ENCODE measurements around the gene METTL27. TPM values are rescaled to one million over a fixed set of nuclear protein-coding genes. Genes with fewer than 3 reads are reported as not detected.

The METTL27 gene
- total RNA-seq, 1 experiment from 2014 or later, result 4.3 TPM

DNA sequence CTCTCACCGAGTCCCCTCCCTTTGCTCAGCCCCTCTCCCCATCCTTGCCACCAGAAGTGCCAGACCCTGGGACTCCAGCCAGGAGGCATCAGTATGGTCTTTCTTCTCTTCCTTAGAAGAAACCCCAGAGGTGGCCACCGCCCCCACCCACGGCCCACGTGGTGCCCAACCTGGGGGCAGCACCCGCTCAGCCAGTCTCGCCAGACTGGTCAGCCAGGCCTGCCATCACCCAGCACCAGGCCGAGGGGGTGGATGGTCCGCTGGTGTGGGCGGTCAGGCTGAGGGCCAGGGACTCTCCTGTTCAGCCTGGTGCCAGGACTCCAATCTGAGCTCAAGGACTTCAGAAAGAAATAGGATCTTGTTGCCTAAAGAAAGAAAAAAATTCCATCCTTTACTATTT, 17.3 kb downstream of the METTL27 start:
- no peak for DNase-seq (ENCODE audit: low spot score)
- POLR2A ChIA-PET, result interaction anchor here (3.4 kb wide), 1 partner anchor 17 kb away, joined by 11 read pairs; the partner anchor contains the start of gene METTL27
- CTCF ChIA-PET, result interaction anchor here (0.7 to 4.1 kb wide), 6 partner anchors 9 to 240 kb away, joined by 3 to 27 read pairs (median 3); no protein-coding TSS in a partner anchor
- H3K27me3 Mint-ChIP-seq (ENCODE audit: low read depth), result peaks cover 8% of the 10 kb centered on the region
- ATAC-seq, result no peak
- H3K27ac Mint-ChIP-seq, result no peak overlapping the region
- no peaks in the 10 kb centered on the region for H3K36me3 Mint-ChIP-seq
- TF ChIP-seq ETV6 (CRISPR knock-in tag; IDR thresholded peaks at IDR 0.05) (no peak), SMAD4 (CRISPR knock-in tag; IDR thresholded peaks at IDR 0.05) (no peak), ZNF396 (CRISPR knock-in tag; IDR thresholded peaks at IDR 0.05; ENCODE audit: borderline replicate concordance) (no peak), ESRRA (CRISPR knock-in tag; IDR thresholded peaks at IDR 0.05; ENCODE audit: borderline replicate concordance) (no peak), FOXK1 (CRISPR knock-in tag; IDR thresholded peaks at IDR 0.05) (no peak), ZNF416 (CRISPR knock-in tag; IDR thresholded peaks at IDR 0.05) (no peak), ZNF232 (CRISPR knock-in tag; IDR thresholded peaks at IDR 0.05) (no peak), JAZF1 (CRISPR knock-in tag; IDR thresholded peaks at IDR 0.05) (no peak), NR1H2 (CRISPR knock-in tag; IDR thresholded peaks at IDR 0.05) (no peak), CREB1 (CRISPR knock-in tag; IDR thresholded peaks at IDR 0.05) (no peak), OVOL2 (CRISPR knock-in tag; IDR thresholded peaks at IDR 0.05; ENCODE audit: borderline replicate concordance) (no peak), FOXJ3 (CRISPR knock-in tag; IDR thresholded peaks at IDR 0.05; ENCODE audit: borderline replicate concordance) (no peak), PRRX2 (CRISPR knock-in tag; IDR thresholded peaks at IDR 0.05) (no peak), NFATC4 (CRISPR knock-in tag; IDR thresholded peaks at IDR 0.05) (no peak), TP53 (CRISPR knock-in tag; IDR thresholded peaks at IDR 0.05) (no peak)
- TF ChIP-seq, protein P1, sequence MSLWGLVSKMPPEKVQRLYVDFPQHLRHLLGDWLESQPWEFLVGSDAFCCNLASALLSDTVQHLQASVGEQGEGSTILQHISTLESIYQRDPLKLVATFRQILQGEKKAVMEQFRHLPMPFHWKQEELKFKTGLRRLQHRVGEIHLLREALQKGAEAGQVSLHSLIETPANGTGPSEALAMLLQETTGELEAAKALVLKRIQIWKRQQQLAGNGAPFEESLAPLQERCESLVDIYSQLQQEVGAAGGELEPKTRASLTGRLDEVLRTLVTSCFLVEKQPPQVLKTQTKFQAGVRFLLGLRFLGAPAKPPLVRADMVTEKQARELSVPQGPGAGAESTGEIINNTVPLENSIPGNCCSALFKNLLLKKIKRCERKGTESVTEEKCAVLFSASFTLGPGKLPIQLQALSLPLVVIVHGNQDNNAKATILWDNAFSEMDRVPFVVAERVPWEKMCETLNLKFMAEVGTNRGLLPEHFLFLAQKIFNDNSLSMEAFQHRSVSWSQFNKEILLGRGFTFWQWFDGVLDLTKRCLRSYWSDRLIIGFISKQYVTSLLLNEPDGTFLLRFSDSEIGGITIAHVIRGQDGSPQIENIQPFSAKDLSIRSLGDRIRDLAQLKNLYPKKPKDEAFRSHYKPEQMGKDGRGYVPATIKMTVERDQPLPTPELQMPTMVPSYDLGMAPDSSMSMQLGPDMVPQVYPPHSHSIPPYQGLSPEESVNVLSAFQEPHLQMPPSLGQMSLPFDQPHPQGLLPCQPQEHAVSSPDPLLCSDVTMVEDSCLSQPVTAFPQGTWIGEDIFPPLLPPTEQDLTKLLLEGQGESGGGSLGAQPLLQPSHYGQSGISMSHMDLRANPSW (CRISPR knock-in tag; conservative IDR thresholded peaks at IDR 0.05; ENCODE audit: low read depth), result no peak
- TF ChIP-seq, protein P2, sequence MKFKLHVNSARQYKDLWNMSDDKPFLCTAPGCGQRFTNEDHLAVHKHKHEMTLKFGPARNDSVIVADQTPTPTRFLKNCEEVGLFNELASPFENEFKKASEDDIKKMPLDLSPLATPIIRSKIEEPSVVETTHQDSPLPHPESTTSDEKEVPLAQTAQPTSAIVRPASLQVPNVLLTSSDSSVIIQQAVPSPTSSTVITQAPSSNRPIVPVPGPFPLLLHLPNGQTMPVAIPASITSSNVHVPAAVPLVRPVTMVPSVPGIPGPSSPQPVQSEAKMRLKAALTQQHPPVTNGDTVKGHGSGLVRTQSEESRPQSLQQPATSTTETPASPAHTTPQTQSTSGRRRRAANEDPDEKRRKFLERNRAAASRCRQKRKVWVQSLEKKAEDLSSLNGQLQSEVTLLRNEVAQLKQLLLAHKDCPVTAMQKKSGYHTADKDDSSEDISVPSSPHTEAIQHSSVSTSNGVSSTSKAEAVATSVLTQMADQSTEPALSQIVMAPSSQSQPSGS (CRISPR knock-in tag; IDR thresholded peaks at IDR 0.05; ENCODE audit: borderline replicate concordance, low read depth), result no peak
- TF ChIP-seq, protein P3, sequence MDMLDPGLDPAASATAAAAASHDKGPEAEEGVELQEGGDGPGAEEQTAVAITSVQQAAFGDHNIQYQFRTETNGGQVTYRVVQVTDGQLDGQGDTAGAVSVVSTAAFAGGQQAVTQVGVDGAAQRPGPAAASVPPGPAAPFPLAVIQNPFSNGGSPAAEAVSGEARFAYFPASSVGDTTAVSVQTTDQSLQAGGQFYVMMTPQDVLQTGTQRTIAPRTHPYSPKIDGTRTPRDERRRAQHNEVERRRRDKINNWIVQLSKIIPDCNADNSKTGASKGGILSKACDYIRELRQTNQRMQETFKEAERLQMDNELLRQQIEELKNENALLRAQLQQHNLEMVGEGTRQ (CRISPR knock-in tag; IDR thresholded peaks at IDR 0.05), result no peak
- TF ChIP-seq, protein P4, sequence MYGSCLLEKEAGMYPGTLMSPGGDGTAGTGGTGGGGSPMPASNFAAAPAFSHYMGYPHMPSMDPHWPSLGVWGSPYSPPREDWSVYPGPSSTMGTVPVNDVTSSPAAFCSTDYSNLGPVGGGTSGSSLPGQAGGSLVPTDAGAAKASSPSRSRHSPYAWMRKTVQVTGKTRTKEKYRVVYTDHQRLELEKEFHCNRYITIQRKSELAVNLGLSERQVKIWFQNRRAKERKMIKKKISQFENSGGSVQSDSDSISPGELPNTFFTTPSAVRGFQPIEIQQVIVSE (CRISPR knock-in tag; IDR thresholded peaks at IDR 0.05; ENCODE audit: borderline replicate concordance), result no peak
- TF ChIP-seq, protein P5, sequence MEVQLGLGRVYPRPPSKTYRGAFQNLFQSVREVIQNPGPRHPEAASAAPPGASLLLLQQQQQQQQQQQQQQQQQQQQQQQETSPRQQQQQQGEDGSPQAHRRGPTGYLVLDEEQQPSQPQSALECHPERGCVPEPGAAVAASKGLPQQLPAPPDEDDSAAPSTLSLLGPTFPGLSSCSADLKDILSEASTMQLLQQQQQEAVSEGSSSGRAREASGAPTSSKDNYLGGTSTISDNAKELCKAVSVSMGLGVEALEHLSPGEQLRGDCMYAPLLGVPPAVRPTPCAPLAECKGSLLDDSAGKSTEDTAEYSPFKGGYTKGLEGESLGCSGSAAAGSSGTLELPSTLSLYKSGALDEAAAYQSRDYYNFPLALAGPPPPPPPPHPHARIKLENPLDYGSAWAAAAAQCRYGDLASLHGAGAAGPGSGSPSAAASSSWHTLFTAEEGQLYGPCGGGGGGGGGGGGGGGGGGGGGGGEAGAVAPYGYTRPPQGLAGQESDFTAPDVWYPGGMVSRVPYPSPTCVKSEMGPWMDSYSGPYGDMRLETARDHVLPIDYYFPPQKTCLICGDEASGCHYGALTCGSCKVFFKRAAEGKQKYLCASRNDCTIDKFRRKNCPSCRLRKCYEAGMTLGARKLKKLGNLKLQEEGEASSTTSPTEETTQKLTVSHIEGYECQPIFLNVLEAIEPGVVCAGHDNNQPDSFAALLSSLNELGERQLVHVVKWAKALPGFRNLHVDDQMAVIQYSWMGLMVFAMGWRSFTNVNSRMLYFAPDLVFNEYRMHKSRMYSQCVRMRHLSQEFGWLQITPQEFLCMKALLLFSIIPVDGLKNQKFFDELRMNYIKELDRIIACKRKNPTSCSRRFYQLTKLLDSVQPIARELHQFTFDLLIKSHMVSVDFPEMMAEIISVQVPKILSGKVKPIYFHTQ (CRISPR knock-in tag; IDR thresholded peaks at IDR 0.05), result no peak
- no peaks in the 10 kb centered on the region; the same call in 1 of the 2 replicates for H3K9me3 Mint-ChIP-seq
- no peak overlapping the region for H3K4me3 Mint-ChIP-seq
- H3K4me1 Mint-ChIP-seq, result peaks cover 52% of the 10 kb centered on the region

Data from WTC11 (cell line).